Keratinocyte (primary cell): ENCODE results near the gene CAVIN1. TPM values are rescaled to one million over a fixed set of nuclear protein-coding genes. Genes with fewer than 3 reads are reported as not detected.
"Not testable (repeated sequence)": the region's sequence is repeated elsewhere in the genome, so short reads cannot be mapped to it uniquely, and the experiment has no call there.

Source experiments
- DNase-seq: peaks from one replicate; pipeline ENCODE4 v3.0.0-alpha.2; 2011; ENCODE audit warnings: low read depth, missing footprints, low spot score
- FAIRE-seq: peaks from 2 replicates; lab custom pipeline; 2011; peaks lifted over from hg19 to GRCh38; lab: Jason Lieb, UNC
- H2AFZ ChIP-seq: 2 replicates; pipeline ENCODE4 v1.6.0; 2012; ENCODE audit warnings: low read length, control low read depth, inconsistent platforms; ENCODE audit not compliant: control insufficient read depth
- H3K27ac ChIP-seq: 2 replicates; pipeline ENCODE4 v1.5.1; 2011; ENCODE audit warnings: low read length; ENCODE audit not compliant: control insufficient read depth, insufficient read depth
- H3K27me3 ChIP-seq: 3 replicates; pipeline ENCODE4 v1.6.0; 2011; ENCODE audit warnings: low read length; ENCODE audit not compliant: control insufficient read depth, insufficient read depth; ENCODE audit errors: extremely low read depth
- H3K36me3 ChIP-seq, 2 experiments: 2 replicates in 1 of 2; 3 replicates in 1 of 2; pipeline ENCODE4 v1.5.1; 2011; ENCODE audit warnings: low read length in 2 of 2, mild to moderate bottlenecking in 1 of 2; ENCODE audit not compliant: control insufficient read depth in 2 of 2, insufficient read depth in 2 of 2; ENCODE audit errors: extremely low read depth in 1 of 2
- H3K4me1 ChIP-seq: 3 replicates; pipeline ENCODE4 v1.5.1; 2011; ENCODE audit warnings: low read length; ENCODE audit not compliant: control insufficient read depth, insufficient read depth; ENCODE audit errors: extremely low read depth
- H3K4me2 ChIP-seq: 3 replicates; pipeline ENCODE4 v1.6.0; 2011; ENCODE audit warnings: low read depth, low read length; ENCODE audit not compliant: control insufficient read depth, insufficient read depth; ENCODE audit errors: extremely low read depth
- H3K4me3 ChIP-seq, 3 experiments: fragments of 200-600 bp in 1 of 3; sonication (generic) in 1 of 3; 2 replicates in 2 of 3; 3 replicates in 1 of 3; pipeline ENCODE4 v1.5.1; 2011 to 2016; ENCODE audit warnings: low read length in 3 of 3, mild to moderate bottlenecking in 3 of 3, control low read depth in 2 of 3, inconsistent platforms in 1 of 3, low read depth in 1 of 3, mixed read lengths in 1 of 3, mixed run types in 1 of 3, moderate library complexity in 1 of 3; ENCODE audit not compliant: control insufficient read depth in 2 of 3, insufficient read depth in 2 of 3; ENCODE audit errors: extremely low read depth in 1 of 3
- H3K79me2 ChIP-seq: 2 replicates; pipeline ENCODE4 v1.6.0; 2012; ENCODE audit warnings: low read length; ENCODE audit not compliant: control insufficient read depth, insufficient read depth
- H3K9ac ChIP-seq: 3 replicates; pipeline ENCODE4 v1.6.0; 2011; ENCODE audit warnings: low read length; ENCODE audit not compliant: control insufficient read depth, insufficient read depth; ENCODE audit errors: extremely low read depth
- H3K9me1 ChIP-seq: 3 replicates; pipeline ENCODE4 v1.6.0; 2011; ENCODE audit warnings: low read length; ENCODE audit not compliant: control insufficient read depth, insufficient read depth; ENCODE audit errors: extremely low read depth
- H3K9me3 ChIP-seq: 2 replicates; pipeline ENCODE4 v1.5.1; 2012; ENCODE audit warnings: low read depth, low read length; ENCODE audit not compliant: control insufficient read depth
- H4K20me1 ChIP-seq: 3 replicates; pipeline ENCODE4 v1.6.0; 2011; ENCODE audit warnings: low read length; ENCODE audit not compliant: control insufficient read depth, insufficient read depth; ENCODE audit errors: extremely low read depth
- EZH2 ChIP-seq: IDR thresholded peaks from one replicate; pipeline ENCODE4 v1.6.1; 2012; ENCODE audit warnings: inconsistent platforms, mild to moderate bottlenecking, low read length, moderate library complexity
- dilution Hi-C: fragments of 300-500 bp; cut with MboI; formaldehyde crosslinking; loops from one replicate; pipeline ENCODE4 v1.7.0; 2020; ENCODE audit warnings: low sequenced_read_pairs; ENCODE audit not compliant: extremely low pct_ligation_motif_present
- polyA plus RNA-seq, 5 experiments: library from polyadenylated mRNA; depleted of rRNA in 3 of 5; stranded (reverse) in 3 of 5; stranded (forward) in 1 of 5; unstranded in 1 of 5; fragments of >200 nt; gene quantifications; 1 replicate in 1 of 5; 2 replicates in 3 of 5; 3 replicates in 1 of 5; pipeline versions ENCODE4 v1.2.1 to v1.2.3, GENCODE V29; 2011 to 2012; ENCODE audit warnings: missing spikeins in 2 of 5, low read depth in 1 of 5, low replicate concordance in 1 of 5
- TF ChIP-seq, protein P1 (sequence below), 3 experiments: IDR thresholded peaks in 1 of 3; conservative IDR thresholded peaks in 1 of 3; optimal IDR thresholded peaks in 1 of 3; 2 replicates in 2 of 3; 3 replicates in 1 of 3; pipeline versions ENCODE3 to v1.5.1; 2011; ENCODE audit warnings: low read length in 3 of 3, mild to moderate bottlenecking in 3 of 3, moderate library complexity in 2 of 3, control low read depth in 1 of 3, inconsistent platforms in 1 of 3; ENCODE audit not compliant: insufficient read depth in 2 of 3; ENCODE audit errors: extremely low read depth in 1 of 3

Gene CAVIN1
- polyA plus RNA-seq, 1 donor (not counting 4 experiments of a cell fraction or from before 2014, with no cell fraction given), result 172 TPM

DNA sequence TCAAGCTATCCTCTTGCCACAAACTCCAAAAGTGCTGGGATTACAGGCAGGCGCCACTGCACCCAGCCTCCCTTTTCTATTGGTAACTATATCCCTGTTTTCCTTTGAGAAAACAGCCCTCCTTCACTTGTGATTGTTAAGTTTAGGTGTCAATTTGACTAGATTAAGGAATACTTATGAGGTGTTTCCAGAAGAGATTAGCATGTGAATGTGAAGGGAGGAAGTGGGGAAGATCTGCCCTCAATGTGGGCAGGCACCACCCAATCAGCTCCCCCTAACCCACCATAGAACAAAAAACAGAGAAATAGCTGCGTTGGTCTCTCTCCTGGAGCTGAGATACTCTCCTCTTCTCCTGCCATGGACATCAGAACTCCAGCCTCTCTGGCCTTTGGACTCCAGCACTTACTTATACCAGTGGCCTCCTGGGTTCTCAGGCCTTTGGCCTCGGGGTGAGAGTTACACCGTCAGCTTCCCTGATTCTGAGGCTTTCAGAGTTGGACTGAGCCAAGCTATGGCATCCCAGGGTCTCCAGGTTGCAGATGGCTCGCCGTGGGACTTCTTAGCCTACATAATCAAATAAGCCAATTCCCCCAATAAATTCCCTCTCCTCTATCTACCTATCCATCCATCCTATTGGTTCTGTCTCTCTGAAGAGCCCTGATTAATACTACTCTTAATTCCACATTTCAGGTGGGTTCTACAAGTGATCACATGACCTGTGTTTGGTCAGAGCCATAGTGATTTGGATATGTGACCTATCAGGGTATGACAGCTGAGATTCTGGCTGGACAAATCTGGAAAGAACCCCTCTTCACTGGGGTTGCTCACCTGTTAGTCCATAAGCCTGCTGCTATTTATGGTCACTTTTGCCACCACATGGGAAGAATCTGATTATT, 22.9 kb downstream of the CAVIN1 start:
- peaks cover 18 to 32% of the 10 kb centered on the region in 2 experiments for H3K36me3 ChIP-seq
- no peak overlapping the region for H2AFZ ChIP-seq
- H3K9ac ChIP-seq, result no peak overlapping the region
- peaks cover 3% of the 10 kb centered on the region for H3K9me1 ChIP-seq
- H3K79me2 ChIP-seq, result peaks cover 27% of the 10 kb centered on the region
- no peaks in the 10 kb centered on the region for H3K27me3 ChIP-seq
- no peak for DNase-seq
- TF ChIP-seq, protein P1, sequence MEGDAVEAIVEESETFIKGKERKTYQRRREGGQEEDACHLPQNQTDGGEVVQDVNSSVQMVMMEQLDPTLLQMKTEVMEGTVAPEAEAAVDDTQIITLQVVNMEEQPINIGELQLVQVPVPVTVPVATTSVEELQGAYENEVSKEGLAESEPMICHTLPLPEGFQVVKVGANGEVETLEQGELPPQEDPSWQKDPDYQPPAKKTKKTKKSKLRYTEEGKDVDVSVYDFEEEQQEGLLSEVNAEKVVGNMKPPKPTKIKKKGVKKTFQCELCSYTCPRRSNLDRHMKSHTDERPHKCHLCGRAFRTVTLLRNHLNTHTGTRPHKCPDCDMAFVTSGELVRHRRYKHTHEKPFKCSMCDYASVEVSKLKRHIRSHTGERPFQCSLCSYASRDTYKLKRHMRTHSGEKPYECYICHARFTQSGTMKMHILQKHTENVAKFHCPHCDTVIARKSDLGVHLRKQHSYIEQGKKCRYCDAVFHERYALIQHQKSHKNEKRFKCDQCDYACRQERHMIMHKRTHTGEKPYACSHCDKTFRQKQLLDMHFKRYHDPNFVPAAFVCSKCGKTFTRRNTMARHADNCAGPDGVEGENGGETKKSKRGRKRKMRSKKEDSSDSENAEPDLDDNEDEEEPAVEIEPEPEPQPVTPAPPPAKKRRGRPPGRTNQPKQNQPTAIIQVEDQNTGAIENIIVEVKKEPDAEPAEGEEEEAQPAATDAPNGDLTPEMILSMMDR (optimal IDR thresholded peaks at IDR 0.05 in 1 of 3, IDR thresholded peaks at IDR 0.05 in 1 of 3, conservative IDR thresholded peaks at IDR 0.05 in 1 of 3; ENCODE audit: extremely low read depth in 1 of 3, insufficient read depth in 2 of 3, low read length in 3 of 3), result no peak
- TF ChIP-seq EZH2, result no peak
- H3K4me2 ChIP-seq, result no peak overlapping the region
- FAIRE-seq, result no peak
- no peak overlapping the region for H3K27ac ChIP-seq
- no peaks in the 10 kb centered on the region for H3K9me3 ChIP-seq
- peaks cover 7% of the 10 kb centered on the region for H3K4me1 ChIP-seq
- dilution Hi-C loops, result no loop called here
- peaks cover 29% of the 10 kb centered on the region for H4K20me1 ChIP-seq
- no peak overlapping the region for H3K4me3 ChIP-seq

DNA sequence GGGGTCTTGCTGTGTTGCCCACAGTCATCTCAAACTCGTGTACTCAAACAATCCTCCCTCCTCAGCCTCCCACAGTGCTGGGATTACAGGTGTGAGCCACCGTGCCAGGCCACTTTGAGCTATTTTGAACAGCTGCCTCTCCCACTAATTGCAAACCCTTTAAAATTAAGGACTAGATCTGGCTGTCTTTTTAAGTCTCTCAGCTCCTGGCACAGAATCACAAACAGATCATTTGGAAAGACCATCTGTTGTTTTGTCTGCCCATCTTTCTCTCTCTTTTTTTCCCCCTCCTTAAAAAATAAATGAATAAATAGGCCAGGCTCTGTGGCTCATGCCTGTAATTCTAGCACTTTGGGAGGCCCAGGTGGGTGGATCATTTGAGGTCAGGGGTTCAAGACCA, 23.9 kb downstream of the CAVIN1 start:
- no peak overlapping the region for H3K4me2 ChIP-seq
- H2AFZ ChIP-seq, result no peak overlapping the region
- no peaks in the 10 kb centered on the region for H3K9me3 ChIP-seq
- H3K4me3 ChIP-seq, result no peak overlapping the region
- H3K36me3 ChIP-seq, result peaks cover 13 to 21% of the 10 kb centered on the region in 2 experiments
- no peak for DNase-seq
- no peak for TF ChIP-seq EZH2
- TF ChIP-seq, protein P1 (optimal IDR thresholded peaks at IDR 0.05 in 1 of 3, IDR thresholded peaks at IDR 0.05 in 1 of 3, conservative IDR thresholded peaks at IDR 0.05 in 1 of 3; ENCODE audit: extremely low read depth in 1 of 3, insufficient read depth in 2 of 3, low read length in 3 of 3), result no peak
- H3K9ac ChIP-seq, result no peak overlapping the region
- peaks cover 19% of the 10 kb centered on the region for H4K20me1 ChIP-seq
- no peak for FAIRE-seq
- H3K4me1 ChIP-seq, result peaks cover 7% of the 10 kb centered on the region
- no peak overlapping the region for H3K27ac ChIP-seq
- H3K9me1 ChIP-seq, result peaks cover 3% of the 10 kb centered on the region
- no peaks in the 10 kb centered on the region for H3K27me3 ChIP-seq
- dilution Hi-C loops, result no loop called here
- peaks cover 16% of the 10 kb centered on the region for H3K79me2 ChIP-seq

DNA sequence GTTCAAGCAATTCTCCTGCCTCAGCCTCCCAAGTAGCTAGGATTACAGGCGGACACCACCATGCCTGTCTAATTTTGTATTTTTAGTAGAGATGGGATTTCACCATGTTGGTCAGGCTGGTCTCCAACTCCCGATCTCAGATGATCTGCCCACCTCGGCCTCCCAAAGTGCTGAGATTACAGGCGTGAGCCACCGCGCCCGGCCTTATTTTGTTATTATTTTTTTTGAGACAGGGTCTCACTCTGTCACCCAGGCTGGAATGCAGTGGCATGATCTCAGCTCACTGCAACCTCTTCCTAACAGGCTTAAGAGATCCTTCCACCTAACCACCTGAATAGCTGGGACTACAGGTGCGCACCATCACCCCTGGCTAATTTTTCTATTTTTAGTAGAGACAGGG, 27.5 kb downstream of the CAVIN1 start:
- H3K79me2 ChIP-seq, H3K27me3 ChIP-seq, H3K9me3 ChIP-seq, H4K20me1 ChIP-seq, H3K4me1 ChIP-seq, H3K9me1 ChIP-seq, H3K36me3 ChIP-seq, H3K4me3 ChIP-seq, FAIRE-seq, H3K9ac ChIP-seq, dilution Hi-C loops, H3K27ac ChIP-seq, H2AFZ ChIP-seq, DNase-seq, H3K4me2 ChIP-seq: not testable (repeated sequence)
